GM21619 (cell line): ENCODE results near the gene DRGX.

Source experiments
- ATAC-seq: cut with Tn5 transposase; IDR thresholded peaks from one replicate; pipeline ENCODE4 v1.9.1; 2021; ENCODE audit not compliant: unreplicated experiment

DRGX gene

GRCh38 chr10:49323171-49323895 lies 72.6 kb downstream of the DRGX start:
- no peak for ATAC-seq

GRCh38 chr10:49322371-49323170 lies 73.3 kb downstream of the DRGX start:
- ATAC-seq, result no peak

- ATAC-seq, result no peak
Observed at GRCh38 chr10:49321021-49321420, 74.9 kb downstream of the DRGX start.

GRCh38 chr10:49320191-49320590 lies 75.7 kb downstream of the DRGX start:
- ATAC-seq, result no peak

- ATAC-seq, result no peak
Observed at GRCh38 chr10:49319206-49319605, 76.7 kb downstream of the DRGX start.

GRCh38 chr10:49318755-49319154 lies 77.1 kb downstream of the DRGX start:
- no peak for ATAC-seq

- no peak for ATAC-seq
Observed at GRCh38 chr10:49318028-49318427, 77.9 kb downstream of the DRGX start.

GRCh38 chr10:49314806-49315205 lies 81.1 kb downstream of the DRGX start:
- ATAC-seq, result no peak
